H1 (cell line): ENCODE measurements around the gene PIGL. TPM values are rescaled to one million over a fixed set of nuclear protein-coding genes. Genes with fewer than 3 reads are reported as not detected.

Source experiments
- ATF2 ChIP-seq: IDR thresholded peaks from 2 replicates; pipeline ENCODE4 v1.6.1; 2012; ENCODE audit warnings: low read length, inconsistent platforms
- ATF3 ChIP-seq: IDR thresholded peaks from 2 replicates; pipeline ENCODE4 v1.6.1; 2011; ENCODE audit warnings: low read depth, mild to moderate bottlenecking, low read length; ENCODE audit not compliant: insufficient read depth
- BCL11A ChIP-seq, 2 experiments: IDR thresholded peaks; one replicate each; pipeline ENCODE4 v1.6.1; 2011; ENCODE audit warnings: low read depth in 2 of 2, low read length in 2 of 2, mild to moderate bottlenecking in 2 of 2
- BRCA1 ChIP-seq: IDR thresholded peaks from 2 replicates; pipeline ENCODE4 v1.6.1; 2012; ENCODE audit warnings: low read depth, low read length, improper control_type of control experiment
- CHD2 ChIP-seq: IDR thresholded peaks from 2 replicates; pipeline ENCODE4 v1.6.1; 2012; ENCODE audit warnings: low read length, improper control_type of control experiment
- CREB1 ChIP-seq: IDR thresholded peaks from 2 replicates; pipeline ENCODE4 v1.6.1; 2012; ENCODE audit warnings: inconsistent platforms
- FOSL1 ChIP-seq: IDR thresholded peaks from 2 replicates; pipeline ENCODE4 v1.6.1; 2011; ENCODE audit warnings: mild to moderate bottlenecking, low read depth, low read length, moderate library complexity; ENCODE audit not compliant: insufficient read depth
- KDM5A ChIP-seq: fragments of 200-600 bp; IDR thresholded peaks from 2 replicates; pipeline ENCODE4 v1.7.1; 2012; ENCODE audit warnings: mild to moderate bottlenecking, low read length, inconsistent platforms, mixed read lengths
- POLR2A ChIP-seq, 2 experiments: IDR thresholded peaks; 1 replicate in 1 of 2; 2 replicates in 1 of 2; pipeline ENCODE4 v1.6.1; 2011; ENCODE audit warnings: low read depth in 2 of 2, low read length in 2 of 2, mild to moderate bottlenecking in 2 of 2; ENCODE audit errors: control extremely low read depth in 1 of 2
- YY1 ChIP-seq: IDR thresholded peaks from 2 replicates; pipeline ENCODE4 v1.6.1; 2011; ENCODE audit warnings: low read depth, mild to moderate bottlenecking, low read length
- polyA plus RNA-seq, 7 experiments: library from polyadenylated mRNA; depleted of rRNA in 3 of 7; stranded (reverse) in 5 of 7; unstranded in 2 of 7; fragments of >200 nt in 5 of 7; fragments of 200-250 nt in 2 of 7; gene quantifications; 1 replicate in 5 of 7; 2 replicates in 1 of 7; 4 replicates in 1 of 7; pipeline versions ENCODE4 v1.2.1 to v1.2.3, GENCODE V29; 2011 to 2013; ENCODE audit warnings: missing spikeins in 2 of 7, mixed read lengths in 2 of 7
- total RNA-seq: library from RNA; stranded (reverse); fragmentation: NEBNext Ultra II Directional; extraction: Animal tissue kit (Norgen Biotek cat#: 25700); gene quantifications from 2 replicates; pipeline ENCODE4 v1.2.1, GENCODE V29; 2021

The PIGL gene
- total and polyA plus RNA-seq, 2 of the 8 experiments (the other 6 are each of a cell fraction or from before 2014, with no cell fraction given) = 28.4 to 30.8 TPM

- TF ChIP-seq POLR2A (IDR thresholded peaks at IDR 0.05; ENCODE audit: control extremely low read depth in 1 of 2, low read depth in 2 of 2, low read length in 2 of 2) (no peak), YY1 (no peak), BCL11A (IDR thresholded peaks at IDR 0.05; ENCODE audit: low read depth in 2 of 2, low read length in 2 of 2) (no peak), ATF3 (no peak), FOSL1 (no peak), KDM5A (no peak), CHD2 (no peak), ATF2 (no peak), CREB1 (no peak), BRCA1 (no peak)
These were observed 27.0 kb downstream of the PIGL start (continued) for GRCh38 chr17:16243801-16244567.
